Transverse colon (tissue), 4 donors: ENCODE measurements around the gene MROH9. TPM values are rescaled to one million over a fixed set of nuclear protein-coding genes. Genes with fewer than 3 reads are reported as not detected.

Source experiments
- DNase-seq: peaks from one replicate; pipeline ENCODE4 v3.0.0-alpha.2; 2019
- H3K27ac ChIP-seq, 4 donors: fragments of 200-600 bp; sonication (generic); 2 replicates each; pipeline ENCODE4 v1.5.1; 2016 to 2018; ENCODE audit warnings: inconsistent platforms in 4 of 4
- H3K27me3 ChIP-seq: fragments of 200-600 bp; sonication (generic); 2 replicates; pipeline ENCODE4 v1.5.1; 2017; ENCODE audit warnings: inconsistent platforms
- H3K36me3 ChIP-seq, 4 donors: fragments of 200-600 bp; sonication (generic); 2 replicates each; pipeline ENCODE4 v1.5.1; 2017 to 2019; ENCODE audit warnings: inconsistent platforms in 4 of 4
- H3K4me1 ChIP-seq, 4 donors: fragments of 200-600 bp; sonication (generic); 2 replicates each; pipeline ENCODE4 v1.5.1; 2017 to 2020; ENCODE audit warnings: inconsistent platforms in 4 of 4
- H3K4me3 ChIP-seq, 4 donors: fragments of 200-600 bp; sonication (generic); 1 replicate in 1 of 4; 2 replicates in 3 of 4; pipeline versions ENCODE4 v1.5.1 to v1.6.1; 2017 to 2019; ENCODE audit warnings: inconsistent platforms in 4 of 4
- H3K9me3 ChIP-seq, 2 donors: fragments of 200-600 bp; sonication (generic); 2 replicates each; pipeline ENCODE4 v1.5.1; 2017 to 2019; ENCODE audit warnings: inconsistent platforms in 2 of 2
- EP300 ChIP-seq: sonication (generic); formaldehyde crosslinking; IDR thresholded peaks from one replicate; pipeline ENCODE4 v1.6.1; 2017; ENCODE audit warnings: antibody characterized with exemption, low read depth
- POLR2A ChIP-seq: fragments of 450-650 bp; IDR thresholded peaks from one replicate; pipeline ENCODE4 v1.6.1; 2016; ENCODE audit warnings: antibody characterized with exemption, mild to moderate bottlenecking, moderate library complexity
- POLR2AphosphoS5 ChIP-seq, 3 donors: sonication (generic); formaldehyde crosslinking; IDR thresholded peaks; one replicate each; pipeline ENCODE4 v1.6.1; 2016; ENCODE audit warnings: antibody characterized with exemption in 3 of 3
- WGBS, 2 donors: methylation state at CpG; one replicate each; pipeline ENCODE4 v1.1.5; 2018; ENCODE audit warnings: low coverage in 1 of 2; 5-methylcytosine and 5-hydroxymethylcytosine counted together
- in situ Hi-C, 4 donors: fragments of 200-750 bp; cut with MboI; loops; one replicate each; pipeline versions ENCODE4 v1.15.0 to v1.15.1; 2017; ENCODE audit warnings: low sequenced_read_pairs in 3 of 4, low pct_ligation_motif_present in 1 of 4, low pct_unique_long_range_greater_than_20kb in 1 of 4
- intact Hi-C: fragments of 100-400 bp; cut with DNase I; formaldehyde crosslinking; loops from one replicate; pipeline ENCODE4 v1.15.1; 2023; ENCODE audit warnings: low total_unique reads
- total RNA-seq, 4 donors: library from RNA; depleted of rRNA; stranded (reverse); fragments of >200 nt; gene quantifications; one replicate each; pipeline ENCODE4 v1.1.0, GENCODE V29; 2016
- TF ChIP-seq, protein P1 (sequence below), 5 experiments: fragments of 200-600 bp in 3 of 5; fragments of 450-650 bp in 2 of 5; sonication (generic) in 3 of 5; IDR thresholded peaks; 1 replicate in 2 of 5; 2 replicates in 3 of 5; pipeline ENCODE4 v1.5.1; 2016 to 2017; ENCODE audit warnings: antibody characterized with exemption in 5 of 5, inconsistent platforms in 3 of 5, mild to moderate bottlenecking in 2 of 5, moderate library complexity in 1 of 5

Gene MROH9
- total RNA-seq, 4 donors from 2014 or later: not detected

DNA sequence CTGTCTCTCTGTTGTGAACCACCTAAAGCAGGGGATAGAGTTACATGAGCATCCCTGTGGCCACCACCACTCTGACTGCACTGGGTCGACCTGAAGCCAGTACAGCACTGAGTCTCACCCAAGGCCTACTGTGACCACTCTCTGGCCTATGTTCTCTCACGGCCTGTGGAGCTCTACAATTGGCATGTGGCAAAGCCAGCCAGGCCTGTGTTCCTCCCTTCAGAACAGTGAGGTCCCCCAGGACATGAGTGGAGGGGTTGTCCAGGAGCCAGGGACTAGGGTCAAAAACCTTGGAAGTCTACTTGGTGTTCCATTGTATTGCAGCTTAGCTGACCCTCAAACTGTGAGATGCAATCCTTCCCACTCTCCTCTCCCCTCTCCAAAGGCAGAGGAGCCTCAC is 112.7 kb downstream of the MROH9 start:
- no peak for DNase-seq
- intact Hi-C loops (no loop called here), in situ Hi-C loops (no loop called here)
- Histone ChIP-seq H3K36me3 (no peaks in the 10 kb centered on the region), H3K9me3 (no peaks in the 10 kb centered on the region), H3K4me3 (no peak overlapping the region), H3K4me1 (no peaks in the 10 kb centered on the region), H3K27ac (no peak overlapping the region), H3K27me3 (no peaks in the 10 kb centered on the region)
- no peak for TF ChIP-seq POLR2AphosphoS5 (IDR thresholded peaks at IDR 0.05)
- WGBS, 2 donors: 67% methylated on average over 2 of the region's 2 CpGs; no CpG with 5 or more reads in 1 of the 2 donors

DNA sequence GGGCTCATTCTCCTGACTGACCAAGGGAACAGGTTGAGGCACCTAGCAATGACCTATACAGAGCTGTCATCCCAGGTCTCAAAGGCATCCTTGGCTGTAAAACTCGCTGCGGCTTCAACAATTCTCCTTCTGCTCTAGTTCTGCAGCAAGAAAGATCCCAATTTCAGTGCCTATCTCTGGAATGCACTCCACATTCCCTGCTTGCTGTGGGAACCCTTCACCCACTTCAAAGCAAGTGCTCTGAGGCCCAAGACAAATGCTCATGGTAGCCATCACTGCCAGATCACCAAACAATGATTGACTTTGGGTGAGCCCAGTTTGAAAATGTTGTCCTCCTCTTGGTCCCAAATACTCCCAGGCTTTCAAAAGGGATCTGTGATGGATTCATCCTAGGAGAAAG is 117.6 kb downstream of the MROH9 start:
- DNase-seq: no peak
- no peaks in the 10 kb centered on the region for H3K4me1 ChIP-seq
- intact Hi-C loops: no loop called here
- no peaks in the 10 kb centered on the region for H3K9me3 ChIP-seq
- H3K27ac ChIP-seq: no peak overlapping the region
- H3K4me3 ChIP-seq: no peak overlapping the region
- no peaks in the 10 kb centered on the region for H3K27me3 ChIP-seq
- TF ChIP-seq, protein P1, sequence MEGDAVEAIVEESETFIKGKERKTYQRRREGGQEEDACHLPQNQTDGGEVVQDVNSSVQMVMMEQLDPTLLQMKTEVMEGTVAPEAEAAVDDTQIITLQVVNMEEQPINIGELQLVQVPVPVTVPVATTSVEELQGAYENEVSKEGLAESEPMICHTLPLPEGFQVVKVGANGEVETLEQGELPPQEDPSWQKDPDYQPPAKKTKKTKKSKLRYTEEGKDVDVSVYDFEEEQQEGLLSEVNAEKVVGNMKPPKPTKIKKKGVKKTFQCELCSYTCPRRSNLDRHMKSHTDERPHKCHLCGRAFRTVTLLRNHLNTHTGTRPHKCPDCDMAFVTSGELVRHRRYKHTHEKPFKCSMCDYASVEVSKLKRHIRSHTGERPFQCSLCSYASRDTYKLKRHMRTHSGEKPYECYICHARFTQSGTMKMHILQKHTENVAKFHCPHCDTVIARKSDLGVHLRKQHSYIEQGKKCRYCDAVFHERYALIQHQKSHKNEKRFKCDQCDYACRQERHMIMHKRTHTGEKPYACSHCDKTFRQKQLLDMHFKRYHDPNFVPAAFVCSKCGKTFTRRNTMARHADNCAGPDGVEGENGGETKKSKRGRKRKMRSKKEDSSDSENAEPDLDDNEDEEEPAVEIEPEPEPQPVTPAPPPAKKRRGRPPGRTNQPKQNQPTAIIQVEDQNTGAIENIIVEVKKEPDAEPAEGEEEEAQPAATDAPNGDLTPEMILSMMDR (IDR thresholded peaks at IDR 0.05): no peak
- TF ChIP-seq POLR2AphosphoS5 (IDR thresholded peaks at IDR 0.05) (no peak), EP300 (no peak), POLR2A (no peak)
- no peaks in the 10 kb centered on the region for H3K36me3 ChIP-seq
- WGBS, 2 donors: 79% methylated on average over 2 of the region's 2 CpGs; no CpG with 5 or more reads in 1 of the 2 donors
- in situ Hi-C loops: no loop called here

DNA sequence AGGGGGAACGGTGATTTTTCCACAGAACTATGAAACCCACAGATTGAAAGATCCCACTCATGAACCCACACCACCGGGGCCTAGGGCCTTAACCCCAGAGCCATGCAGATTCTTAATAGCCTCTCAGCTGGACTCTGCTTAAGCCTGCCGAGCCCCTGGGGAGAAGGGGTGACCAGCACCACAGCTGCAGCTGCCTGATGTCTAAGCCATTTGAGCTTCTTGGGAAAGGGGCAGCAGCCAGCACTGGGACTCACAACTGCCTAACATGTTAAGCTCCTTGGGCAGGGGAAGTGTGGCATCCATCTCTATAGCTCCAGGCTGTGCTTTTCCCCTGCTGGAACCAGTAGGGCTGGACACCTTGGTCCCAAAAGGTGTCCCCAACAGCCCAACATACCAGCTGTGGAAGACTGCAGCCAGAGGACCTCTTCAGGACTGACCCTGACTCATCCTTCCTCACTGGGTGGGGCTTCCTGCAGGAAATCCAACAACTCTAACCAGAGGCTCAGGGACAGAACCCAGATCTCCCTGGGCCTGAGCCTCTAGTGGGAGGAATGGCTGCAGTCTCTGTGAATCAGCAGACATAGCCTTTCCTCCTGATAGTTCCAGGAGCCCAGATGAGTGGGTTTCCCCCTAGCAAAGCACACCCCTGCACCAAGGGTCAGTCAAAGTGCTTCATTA is 120.8 kb downstream of the MROH9 start:
- H3K27me3 ChIP-seq: no peaks in the 10 kb centered on the region
- H3K27ac ChIP-seq: no peak overlapping the region
- intact Hi-C loops (no loop called here), in situ Hi-C loops (no loop called here)
- 78% methylated on average over 3 of the region's 3 CpGs; no CpG with 5 or more reads in 1 of the 2 donors for WGBS, 2 donors
- TF ChIP-seq, protein P1 (IDR thresholded peaks at IDR 0.05): no peak
- no peaks in the 10 kb centered on the region for H3K36me3 ChIP-seq
- no peaks in the 10 kb centered on the region for H3K9me3 ChIP-seq
- no peaks in the 10 kb centered on the region for H3K4me1 ChIP-seq
- no peak for DNase-seq
- no peak overlapping the region for H3K4me3 ChIP-seq

GRCh38 chr1:171061425-171062143 is 126.2 kb downstream of the MROH9 start:
- Histone ChIP-seq H3K36me3 (no peaks in the 10 kb centered on the region), H3K27ac (no peak overlapping the region), H3K9me3 (no peaks in the 10 kb centered on the region), H3K27me3 (no peaks in the 10 kb centered on the region), H3K4me1 (no peaks in the 10 kb centered on the region), H3K4me3 (no peak overlapping the region)
- DNase-seq: no peak
- intact Hi-C loops (no loop called here), in situ Hi-C loops (no loop called here)
- 68 to 100% methylated on average over 1 to 2 of the region's 2 CpGs for WGBS, 2 donors
- TF ChIP-seq POLR2AphosphoS5 (IDR thresholded peaks at IDR 0.05) (no peak), POLR2A (no peak), EP300 (no peak)
- TF ChIP-seq, protein P1 (IDR thresholded peaks at IDR 0.05): no peak
